ENCODE results near the gene VSIG2.

VSIG2 gene

DNA sequence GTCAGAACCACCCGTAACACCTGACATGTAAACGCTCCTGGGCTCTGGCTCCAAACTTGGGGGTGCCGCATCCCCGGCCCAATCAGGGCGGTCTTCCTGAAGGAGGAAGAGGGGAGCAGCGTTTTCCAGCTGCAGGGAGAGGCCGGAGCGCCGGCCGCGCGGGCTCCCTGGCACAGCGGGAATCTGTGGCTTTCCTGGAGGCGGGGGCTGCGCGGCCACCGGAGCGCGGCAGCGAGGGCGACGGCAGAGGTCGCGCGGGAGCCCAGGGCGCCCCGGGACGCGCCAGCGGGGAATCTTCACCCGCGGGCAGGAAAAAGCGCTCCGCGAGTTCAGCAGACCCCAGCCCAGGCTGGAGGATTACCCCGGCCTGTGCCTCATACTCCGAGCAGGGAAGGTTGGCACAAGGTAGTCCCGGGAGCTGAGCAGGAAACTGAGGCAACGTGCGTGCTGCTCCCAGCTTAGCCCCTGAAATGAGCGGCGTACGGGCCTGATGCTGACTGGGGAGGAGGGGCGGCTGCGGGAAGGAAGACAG is 10.6 kb upstream of the VSIG2 start:
- DNase-seq, result no peak

DNA sequence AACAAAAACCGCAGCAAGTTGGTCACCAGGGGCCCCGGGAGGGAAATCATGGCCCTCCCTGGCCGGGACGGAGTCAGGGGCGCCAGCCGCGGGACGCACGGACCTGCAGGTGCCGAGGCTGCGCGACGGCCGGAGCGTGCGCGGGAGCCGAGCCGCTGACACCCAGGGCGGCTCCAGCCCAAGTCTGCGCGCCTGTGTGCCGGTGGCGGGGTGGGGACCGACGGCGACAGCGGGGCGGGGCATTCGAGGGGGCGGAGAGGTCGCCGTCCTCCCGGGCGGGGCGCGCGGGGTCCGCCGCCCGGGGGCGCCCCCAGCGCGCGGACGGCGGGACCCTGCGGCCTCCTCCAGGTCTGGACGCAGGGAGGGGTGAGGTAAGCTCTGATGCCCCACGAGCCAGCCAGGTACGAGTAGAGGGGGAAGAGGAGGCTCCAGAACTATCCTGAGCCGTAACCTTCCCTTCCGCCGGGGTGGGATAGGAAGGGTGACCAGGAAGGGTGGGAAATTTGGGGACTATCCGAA is 10.1 kb upstream of the VSIG2 start, which contains the start of gene ESAM:
ESAM (minus strand) TSS at position 186 of the 519 bp plus-strand sequence; CDS start at position 50, 136 bp downstream.
- DNase-seq, result peak; percentile 58 to 59

DNA sequence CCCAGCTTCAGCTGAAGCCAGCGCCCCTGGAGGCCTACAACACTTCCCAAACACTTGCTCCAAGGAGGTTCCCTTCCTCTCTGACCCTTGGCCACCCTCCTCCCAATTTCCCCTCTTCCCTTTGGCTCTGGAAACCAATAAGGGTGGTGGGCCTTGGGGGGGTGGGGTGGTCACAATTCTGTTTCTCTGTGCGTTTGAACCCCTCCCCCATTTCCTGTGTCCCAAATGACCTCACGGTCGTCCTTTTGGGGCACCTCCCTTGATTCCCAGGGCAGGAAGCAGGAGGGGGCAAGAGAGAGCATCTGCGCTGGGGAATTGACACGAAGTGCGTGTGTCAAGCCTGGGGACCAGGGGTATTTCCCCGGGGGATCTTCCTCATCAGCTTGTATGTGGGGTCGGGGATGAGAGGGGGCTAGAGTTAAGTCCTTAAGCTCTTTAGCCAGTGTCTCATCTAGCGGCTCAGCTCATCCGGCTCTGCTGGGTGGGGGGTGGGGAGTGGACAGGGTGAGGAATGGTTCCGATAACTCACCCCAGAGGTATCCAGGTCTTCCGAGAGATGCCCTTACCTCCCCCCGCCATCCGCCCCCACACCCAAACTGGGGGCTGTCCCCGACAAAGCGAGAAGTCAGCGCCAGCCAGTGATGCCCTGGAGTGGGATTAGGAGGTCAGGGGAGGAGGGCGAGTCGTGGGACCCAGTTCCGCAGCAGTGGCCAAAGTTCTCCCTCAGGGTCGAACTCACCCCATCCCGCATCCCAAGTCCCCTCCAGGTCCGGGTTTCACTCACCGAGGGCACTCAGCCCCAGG is 9.4 kb upstream of the VSIG2 start:
- no peak for DNase-seq

DNA sequence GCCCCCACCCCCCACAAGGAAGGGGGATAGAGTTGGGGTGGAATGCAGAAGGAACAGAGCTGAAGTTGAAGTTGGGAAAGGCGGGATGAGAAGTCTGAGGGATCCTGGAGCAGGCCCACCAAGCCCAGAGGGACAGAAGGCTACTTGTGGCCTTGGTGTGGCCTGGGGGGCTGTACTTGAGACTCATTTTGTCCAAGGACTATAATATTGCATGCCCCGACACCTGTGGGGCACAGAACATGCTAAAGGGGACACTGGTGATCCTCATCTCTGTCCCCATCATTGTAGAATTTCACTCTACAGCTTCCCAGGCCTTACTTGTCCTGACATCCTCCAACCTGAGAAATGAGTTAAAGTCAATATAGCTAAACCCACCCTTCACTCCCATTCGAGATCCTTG is 8.8 kb upstream of the VSIG2 start:
- no peak for DNase-seq

DNA sequence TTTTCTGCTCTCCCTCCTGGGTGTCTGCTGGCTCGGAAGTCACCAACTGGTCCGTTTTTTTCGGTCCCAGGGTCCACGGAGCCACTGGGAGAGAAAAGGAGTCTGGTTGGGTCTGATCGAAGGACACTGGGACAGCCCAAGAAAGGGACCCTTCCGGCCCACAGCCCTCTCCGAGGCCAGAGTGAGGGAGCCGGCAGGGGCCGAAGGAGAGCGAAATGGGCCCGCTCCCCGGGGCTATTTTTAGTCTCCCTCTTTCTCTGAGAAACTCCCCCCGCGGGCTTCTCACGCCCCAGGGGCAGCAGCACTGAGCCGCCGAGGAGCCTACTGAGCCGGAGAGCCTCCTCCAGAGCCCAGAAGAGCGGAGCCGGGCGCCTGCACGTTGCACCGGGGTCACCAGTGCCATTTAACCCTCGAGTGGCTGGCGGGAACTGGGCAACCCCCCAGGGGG is 8.2 kb upstream of the VSIG2 start:
- DNase-seq, result no peak

DNA sequence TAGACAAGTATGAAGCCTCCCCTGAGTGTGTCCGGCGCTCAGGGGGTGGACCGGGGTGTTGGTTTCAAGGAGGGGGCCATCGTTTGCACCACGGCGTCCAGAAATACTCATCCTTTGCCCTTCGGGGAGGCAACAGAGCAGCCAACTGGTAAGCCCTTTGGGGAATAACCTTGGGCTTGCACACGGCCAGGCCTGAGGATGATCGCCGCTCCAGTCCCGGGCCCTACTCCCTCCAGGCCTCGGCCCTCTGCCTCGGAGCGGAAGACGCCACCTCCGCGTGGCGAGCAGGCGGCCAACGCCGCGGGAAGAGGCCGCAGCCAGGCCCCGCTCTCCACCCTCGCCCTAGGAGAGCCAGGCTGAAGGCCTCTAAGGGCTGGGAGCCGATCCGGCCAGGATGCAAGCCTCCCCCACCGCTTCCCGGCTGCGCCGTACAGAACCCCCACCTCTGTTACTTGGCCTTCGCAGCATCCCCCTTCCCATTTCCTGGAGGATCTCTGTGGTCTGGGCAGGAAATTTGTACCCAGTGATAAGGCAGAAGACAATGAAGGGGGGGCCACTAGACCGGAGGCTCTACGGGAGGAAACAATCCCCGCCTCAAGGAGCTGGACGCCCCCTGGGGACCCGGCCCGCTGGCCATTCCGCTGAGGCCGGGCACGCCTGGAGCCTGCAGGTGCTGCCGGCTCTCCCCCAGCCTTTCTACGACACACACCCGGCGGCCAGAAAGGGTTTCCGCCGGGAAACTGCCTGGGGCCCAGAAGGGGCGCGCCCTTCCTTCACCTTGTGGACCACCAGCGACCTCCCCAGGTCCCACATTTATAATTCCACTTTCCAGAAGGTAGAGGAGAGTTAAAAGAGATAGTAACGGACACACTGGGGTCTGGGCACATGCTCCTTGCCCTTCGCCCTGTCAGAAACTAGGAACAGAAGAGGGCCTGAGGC is 7.5 kb upstream of the VSIG2 start:
- DNase-seq, result no peak

DNA sequence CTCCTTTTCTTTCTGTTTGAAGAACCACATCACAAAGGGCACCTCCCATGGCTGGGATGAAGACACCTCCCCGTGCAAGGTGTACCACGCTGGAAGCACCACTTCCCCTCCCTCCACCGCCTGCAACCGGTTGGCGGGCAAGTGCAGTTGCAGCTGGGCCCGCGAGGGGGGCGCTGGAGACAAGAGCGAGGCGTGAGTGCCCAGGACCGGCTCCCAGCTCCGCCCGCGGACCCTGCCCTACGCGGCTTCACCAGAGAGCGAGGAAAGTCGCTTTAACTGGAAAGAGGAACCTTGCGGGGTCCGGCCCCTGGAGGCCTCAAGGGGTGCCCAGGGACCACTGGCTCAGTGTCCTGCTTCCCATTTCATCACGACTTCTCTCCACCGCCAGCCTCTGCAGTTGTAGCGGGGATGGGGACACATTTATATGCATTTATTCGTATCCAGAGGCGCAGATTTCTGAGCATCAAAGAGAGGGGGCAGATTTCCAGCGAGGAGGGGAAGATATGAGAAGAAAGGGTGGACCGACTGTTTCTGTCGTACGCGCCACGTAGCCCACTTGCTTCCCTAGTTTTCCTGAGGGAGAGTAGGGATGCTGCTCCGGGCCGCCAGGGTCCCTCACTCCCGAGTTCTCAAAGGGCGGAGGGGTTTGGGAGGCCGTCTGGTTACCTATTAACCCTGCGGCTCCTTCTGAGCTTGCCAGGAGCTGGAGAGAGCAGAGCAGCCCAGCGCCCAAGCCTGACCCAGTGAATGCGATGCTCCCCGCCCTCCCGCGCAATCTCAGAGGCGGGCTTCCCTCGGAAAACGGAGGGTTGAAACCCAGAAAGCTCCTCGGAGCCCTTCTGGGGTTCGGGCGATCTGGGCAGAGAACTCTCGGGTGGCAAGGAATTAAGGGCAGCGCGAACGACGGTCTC is 6.6 kb upstream of the VSIG2 start:
- DNase-seq, result peak; percentile 53 to 56

DNA sequence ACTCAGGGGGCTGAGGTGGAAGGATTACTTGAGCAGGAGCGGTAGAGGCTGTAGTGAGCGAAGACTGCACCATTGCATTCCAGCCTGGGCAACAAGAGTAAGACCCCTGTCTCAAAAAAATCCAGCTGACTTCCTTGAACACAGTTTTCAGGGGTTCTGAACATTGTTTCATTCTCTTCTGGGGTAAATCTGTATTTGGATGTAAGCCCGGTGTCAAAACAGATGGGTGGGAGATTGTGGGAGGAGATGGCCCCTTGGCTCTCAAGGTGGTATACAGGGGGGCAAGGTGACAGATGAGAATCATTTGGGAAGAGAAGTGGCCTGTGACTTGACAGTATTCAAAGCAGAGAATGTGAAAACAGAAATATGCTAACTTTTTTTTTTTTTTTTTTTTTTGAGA is 5.3 kb upstream of the VSIG2 start:
- no peak for DNase-seq

DNA sequence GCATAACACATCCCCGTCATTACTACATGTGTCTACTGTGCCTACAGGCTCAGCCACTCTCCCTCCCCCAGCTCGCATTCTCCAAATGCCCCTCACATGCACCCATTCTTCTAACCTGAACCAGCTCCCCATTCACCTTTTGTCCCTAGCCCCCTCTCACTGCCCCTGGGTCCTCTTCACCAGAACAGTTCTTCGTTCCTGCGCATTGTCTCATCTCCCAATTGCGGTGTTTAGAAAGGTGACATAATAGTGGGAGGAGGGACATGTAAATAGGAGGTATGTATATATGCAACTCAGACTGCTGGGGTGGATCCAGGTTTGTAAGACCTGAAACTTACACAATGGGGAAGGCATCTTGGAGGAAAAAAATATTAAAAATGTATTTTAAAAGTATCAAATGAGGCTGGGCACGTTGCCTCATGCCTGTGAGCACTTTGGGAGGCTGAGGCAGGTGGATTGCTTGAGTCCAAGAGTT is 4.7 kb upstream of the VSIG2 start:
- DNase-seq, result no peak

DNA sequence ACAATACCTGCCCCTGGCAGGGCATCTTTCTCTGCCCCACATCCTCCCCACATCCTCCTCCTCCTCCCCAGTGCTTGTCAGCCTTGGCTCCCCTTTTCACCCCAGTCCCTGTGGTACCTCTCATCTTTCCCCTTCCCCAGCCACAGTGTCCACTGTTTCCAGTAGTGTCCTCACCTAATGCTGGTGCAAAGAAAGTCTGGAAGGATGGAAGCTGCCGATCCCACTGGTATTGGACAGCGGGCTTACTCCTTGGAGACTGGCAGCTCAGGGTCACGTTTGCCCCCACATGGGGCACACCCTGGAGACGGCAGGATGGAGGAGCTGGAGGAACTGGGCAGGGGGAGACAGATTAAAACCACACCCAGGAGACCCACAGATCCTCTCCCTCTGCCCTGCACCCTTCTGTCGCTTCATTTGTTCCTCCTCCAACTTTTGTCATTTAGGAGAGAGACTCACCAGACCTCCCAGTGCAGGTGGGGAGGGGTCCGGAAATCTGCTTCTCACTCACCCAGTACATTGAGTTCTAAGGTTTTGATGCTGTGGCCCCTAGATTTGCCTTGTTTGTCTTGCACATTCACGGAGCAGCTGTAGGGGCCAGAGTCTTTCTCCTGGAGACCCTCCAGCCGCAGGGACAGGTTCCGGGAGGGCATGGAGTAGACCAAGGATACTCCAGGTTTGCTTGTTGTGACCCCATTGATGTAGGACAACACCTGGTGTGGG is 4.1 kb upstream of the VSIG2 start:
- no peak for DNase-seq

DNA sequence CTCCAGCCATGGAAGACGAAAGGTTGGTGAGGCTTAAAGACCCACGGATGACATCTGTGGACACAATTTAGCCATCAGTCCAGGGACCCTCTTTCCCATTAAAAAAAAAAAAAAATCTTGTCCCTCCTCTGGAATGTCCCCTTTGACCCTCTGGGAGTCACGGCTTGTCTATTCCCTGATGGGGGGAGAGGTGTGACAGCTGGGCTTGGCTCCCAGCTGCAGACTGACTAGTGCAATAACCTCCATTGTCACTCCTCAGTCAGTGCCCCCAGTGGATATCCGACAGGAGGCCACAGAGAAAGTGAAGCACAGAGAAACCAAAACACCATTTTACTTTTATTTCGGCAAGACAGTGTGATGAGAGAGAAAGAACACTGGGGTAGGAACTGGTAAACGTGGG is 2.7 kb upstream of the VSIG2 start:
- no peak for DNase-seq

DNA sequence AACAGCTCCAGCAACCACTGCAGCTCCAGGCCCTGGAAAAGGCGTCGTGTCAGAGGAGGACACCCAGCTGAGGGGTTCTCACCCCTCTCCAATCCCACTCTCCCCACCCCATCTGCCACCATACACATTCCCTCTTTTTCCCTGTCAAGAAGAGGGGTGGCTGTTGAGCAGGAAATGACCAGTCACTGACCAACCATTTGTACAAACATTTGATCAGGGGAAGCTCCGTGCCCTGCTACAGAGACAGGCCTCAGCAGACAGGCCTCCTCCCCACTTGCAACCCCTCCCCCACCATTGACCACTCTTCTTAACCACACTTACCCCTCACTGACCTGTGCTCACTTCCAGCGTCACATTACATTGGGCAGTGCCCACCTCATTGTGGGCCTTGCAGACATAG is 2.3 kb upstream of the VSIG2 start:
- no peak for DNase-seq

DNA sequence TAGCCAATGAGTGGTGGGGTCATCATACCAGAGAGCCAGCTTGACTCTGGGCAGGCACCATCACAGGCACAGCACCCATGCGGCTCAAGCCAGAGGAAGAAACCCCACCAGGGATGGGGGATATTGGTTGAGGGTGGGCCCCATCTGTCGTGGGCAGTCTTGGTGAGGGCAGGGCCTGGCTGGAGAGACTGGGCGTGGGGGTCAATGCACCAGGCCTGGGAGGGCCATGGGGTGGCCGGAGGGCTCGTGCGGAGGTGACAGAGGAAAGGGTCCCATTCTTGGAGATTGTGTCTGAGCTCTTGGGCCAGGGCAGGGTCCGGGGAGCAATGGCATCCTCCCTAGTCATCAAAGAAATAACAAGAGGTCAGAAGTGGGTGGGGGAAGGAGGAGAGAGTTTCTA is 1.6 kb upstream of the VSIG2 start:
- DNase-seq, result no peak

DNA sequence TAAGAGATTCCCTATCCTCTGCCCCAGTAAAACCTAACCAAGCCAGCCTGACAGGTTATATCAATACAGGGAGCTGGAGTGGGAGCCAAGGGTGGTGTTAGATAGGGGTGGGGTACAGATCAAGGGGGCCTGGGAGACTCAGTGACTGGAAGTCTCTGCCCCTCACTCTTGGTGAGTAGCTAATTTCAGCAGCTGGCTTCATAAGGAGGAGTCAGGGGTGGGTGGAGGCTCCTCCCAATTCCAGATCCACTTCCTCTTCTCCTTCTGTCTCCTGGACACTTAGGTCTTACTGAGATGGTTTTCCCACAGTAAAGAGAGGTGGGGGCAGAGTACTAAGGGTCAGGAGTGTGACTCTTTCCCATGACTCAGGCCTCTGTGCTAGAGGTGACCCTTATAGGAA is 1.1 kb upstream of the VSIG2 start:
- no peak for DNase-seq

DNA sequence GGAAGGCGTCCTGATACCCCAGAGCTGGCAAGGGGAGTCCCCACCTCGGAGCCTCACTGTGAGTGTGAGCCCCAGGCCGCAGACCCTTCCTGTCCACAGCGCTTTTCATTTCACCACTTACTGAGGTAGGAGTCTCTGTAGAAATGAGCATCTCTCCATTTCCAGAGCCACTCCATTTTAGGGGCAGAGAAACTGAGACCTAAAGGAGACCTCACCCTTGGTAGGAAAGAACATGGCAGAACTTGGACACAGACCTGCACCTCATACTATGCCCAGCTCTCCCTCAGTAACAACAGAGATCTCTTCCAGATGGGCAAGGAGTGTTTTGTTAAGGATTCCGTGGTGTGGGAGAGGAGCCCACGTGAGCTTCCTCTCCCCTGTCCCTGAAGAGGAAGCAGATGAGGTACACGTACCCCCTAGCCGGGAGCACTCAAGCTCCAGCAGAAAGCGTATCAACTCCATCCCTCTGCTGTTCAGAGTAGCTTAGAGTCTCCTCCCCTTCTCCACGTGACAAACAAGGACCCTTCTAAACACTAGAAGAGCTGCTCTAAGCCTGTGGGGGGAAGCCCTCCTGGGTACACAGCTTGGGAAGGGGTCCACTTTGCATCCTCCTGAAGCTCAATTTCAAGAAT is 532 bp upstream of the VSIG2 start:
- no peak for DNase-seq

DNA sequence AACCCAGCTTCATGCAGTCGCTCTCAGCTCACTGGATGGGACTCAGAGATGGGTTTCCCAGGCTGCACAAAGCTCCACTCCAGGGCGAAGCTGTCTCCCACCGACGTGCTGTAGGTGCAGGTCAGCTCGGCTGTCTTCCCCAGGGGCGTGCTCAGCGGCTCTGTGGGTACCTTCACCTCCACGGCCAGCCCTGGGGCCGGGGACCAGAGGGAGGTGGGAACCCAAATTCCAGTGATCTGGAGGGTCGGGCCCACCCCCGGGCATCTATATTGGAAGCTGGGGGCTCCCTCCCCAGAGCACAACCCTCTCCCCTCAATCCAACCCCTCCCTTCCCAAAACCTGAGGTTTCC is 689 bp downstream of the VSIG2 start:
- DNase-seq, result no peak

DNA sequence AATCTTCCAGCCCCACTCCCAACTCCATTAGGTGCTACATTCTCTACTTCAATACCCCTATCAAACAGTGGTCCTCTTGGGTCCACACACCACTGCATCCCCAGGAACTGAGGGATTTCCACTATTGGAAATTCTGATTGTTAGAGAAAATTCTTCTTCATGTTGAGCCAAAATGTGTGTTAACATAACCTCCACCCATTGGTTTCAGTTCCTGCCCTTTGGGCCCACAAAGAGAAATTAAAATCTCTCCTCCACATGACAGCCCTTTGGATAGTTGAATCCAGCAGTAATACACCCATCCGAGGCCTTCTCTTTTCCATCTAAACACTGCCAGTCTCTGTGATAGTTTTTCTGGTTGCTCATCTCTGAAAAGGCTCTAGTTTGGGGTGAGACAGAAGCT is 2.1 kb downstream of the VSIG2 start:
- DNase-seq, result no peak

DNA sequence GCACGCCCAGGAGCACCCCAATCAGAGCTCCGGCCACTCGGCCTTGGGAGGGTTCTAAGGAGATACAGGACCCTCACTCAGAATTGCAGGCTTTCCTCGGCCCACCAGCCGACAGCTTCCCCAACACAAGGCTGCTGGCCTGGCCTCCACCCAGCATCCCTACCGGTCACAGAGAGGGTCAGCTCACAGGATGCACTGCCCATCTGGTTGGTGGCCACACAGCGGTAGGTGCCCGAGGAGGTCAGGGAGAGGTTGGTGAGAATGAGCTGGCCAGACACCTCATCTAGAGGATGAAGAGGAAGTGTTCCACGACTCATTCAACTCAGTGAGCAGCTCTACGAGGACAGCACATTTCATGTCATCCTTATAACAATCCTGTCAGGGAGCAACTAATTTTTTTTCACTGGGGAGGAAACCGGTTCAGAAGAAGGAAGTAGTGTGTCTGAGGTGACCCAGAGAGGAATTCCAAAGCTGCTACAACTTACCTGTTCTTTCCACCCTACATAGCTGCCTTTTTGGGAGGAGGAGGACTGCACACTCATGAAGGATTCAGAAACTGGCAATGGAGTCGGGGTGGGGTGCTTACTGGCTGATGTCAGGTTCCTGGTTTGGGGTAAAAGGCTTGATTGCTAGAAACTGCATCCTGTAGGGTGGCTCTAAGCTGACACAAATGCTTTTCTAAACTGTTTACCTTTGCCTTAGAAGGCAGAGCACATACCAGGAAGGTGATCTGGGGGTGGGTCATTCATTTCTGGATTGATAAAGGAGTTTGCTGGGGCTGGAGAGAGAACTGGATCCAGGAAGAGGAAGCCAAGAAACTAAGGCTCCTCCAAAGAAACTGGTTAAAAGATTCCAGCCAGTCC is 3.3 kb downstream of the VSIG2 start:
- DNase-seq, result no peak

DNA sequence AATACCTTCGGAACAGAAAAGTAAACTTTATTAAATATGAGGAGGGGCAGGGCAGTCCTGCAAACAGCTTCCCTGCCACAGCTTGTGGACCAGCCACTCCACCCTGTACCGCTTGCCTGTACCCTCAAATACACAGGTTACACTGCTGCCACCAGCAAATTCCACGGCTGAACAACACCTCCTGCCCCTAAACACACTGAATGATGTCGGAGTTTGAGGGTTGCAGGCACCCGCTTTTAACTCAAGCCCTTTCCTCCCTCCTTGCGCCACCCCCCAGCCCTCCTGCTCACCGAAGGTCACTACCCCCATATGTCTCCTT is 4.0 kb downstream of the VSIG2 start:
- no peak for DNase-seq

DNA sequence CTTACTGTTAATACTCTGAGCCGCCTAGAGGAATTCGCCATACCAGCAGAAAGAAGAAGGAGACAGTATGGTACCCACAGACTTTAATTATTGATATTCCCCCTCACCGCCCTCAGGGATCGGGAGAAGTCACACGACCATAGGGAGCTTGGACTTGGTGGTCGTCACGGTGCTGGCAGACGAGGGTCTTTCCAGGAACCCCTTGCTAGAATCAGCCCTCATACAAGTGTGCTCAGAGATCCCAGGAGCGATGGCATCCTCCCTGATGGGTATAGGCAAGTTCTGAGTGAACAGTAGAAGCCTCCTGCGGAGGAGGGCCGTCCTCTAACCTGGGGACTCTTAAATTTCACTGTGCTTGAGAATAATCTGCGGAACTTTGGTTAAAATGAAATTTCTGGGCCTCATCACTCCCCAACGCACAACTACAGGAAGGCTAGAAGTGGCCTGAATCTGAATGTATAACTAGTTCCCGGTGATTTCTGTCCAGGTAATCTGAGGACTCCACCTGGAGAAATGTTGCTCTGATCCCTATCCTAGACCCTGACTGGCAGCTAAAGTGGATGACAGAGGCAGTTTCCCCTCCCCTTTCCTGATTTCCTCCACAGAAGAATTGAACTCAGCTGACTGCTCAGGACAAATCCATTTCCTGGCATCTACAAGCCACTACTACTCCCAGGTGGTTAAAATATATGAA is 4.5 kb downstream of the VSIG2 start:
- DNase-seq, result no peak
